Measurements from ENCODE around the gene RBCK1.
"Not testable (repeated sequence)": the region's sequence is repeated elsewhere in the genome, so short reads cannot be mapped to it uniquely, and the experiment has no call there.

The RBCK1 gene

DNA sequence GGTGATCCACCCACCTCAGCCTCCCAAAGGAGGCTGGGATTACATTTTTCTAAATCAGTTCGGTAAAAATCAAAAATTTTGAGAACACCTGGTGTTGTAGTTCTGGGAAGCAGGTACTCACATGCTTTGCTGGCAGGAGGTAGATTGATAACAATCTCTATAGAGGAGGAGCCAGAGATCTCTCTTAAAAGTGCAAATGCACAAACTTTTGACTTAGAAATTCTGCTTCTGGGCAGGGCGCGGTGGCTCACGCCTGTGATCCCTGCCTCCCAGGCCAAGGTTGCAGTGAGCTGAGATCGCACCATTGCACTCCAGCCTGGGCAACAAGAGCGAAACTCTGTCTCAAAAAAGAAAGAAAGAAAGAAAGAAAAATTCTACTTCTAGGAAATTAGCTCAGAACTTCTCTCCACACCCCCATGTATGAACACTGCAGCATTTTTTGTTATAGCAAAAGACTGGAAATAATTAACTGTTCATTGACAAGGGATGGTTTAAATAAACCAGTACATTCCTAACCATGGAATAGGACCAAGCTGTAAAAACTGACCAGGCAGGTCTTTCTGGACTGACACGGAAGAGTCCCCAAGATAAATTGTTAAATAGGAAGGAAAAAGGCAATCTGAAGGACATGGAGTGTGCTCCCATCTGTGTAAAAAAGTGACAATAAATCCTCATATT lies 41.9 kb upstream of the RBCK1 start:
- Histone ChIP-seq H3K36me3 (ENCODE audit: insufficient read depth, low read length) (no peaks in the 10 kb centered on the region), H3K27ac (no peak overlapping the region), H3K4me3 (no peak overlapping the region), H3K9me3 (ENCODE audit: low read depth, low read length) (no peaks in the 10 kb centered on the region), H3K9ac (ENCODE audit: insufficient read length) (no peak overlapping the region)
- no peak for TF ChIP-seq EZH2 (IDR thresholded peaks at IDR 0.05)
- no peak for TF ChIP-seq POLR2AphosphoS5 (IDR thresholded peaks at IDR 0.05; ENCODE audit: borderline replicate concordance, low read depth, low read length)
- no peak for TF ChIP-seq FOXP2 (optimal IDR thresholded peaks at IDR 0.05; ENCODE audit: control extremely low read depth, extremely low read length, insufficient read depth)
- no peak for DNase-seq (ENCODE audit: low read depth, low spot score)

- DNase-seq (ENCODE audit: low read depth, low spot score) = no peak
- Histone ChIP-seq H3K4me3 (no peak overlapping the region), H3K36me3 (ENCODE audit: insufficient read depth, low read length) (no peaks in the 10 kb centered on the region), H3K9me3 (ENCODE audit: low read depth, low read length) (no peaks in the 10 kb centered on the region), H3K27ac (no peak overlapping the region), H3K9ac (ENCODE audit: insufficient read length) (no peak overlapping the region)
- no peak for TF ChIP-seq POLR2AphosphoS5 (IDR thresholded peaks at IDR 0.05; ENCODE audit: borderline replicate concordance, low read depth, low read length)
- TF ChIP-seq EZH2 (IDR thresholded peaks at IDR 0.05) = no peak
- no peak for TF ChIP-seq FOXP2 (optimal IDR thresholded peaks at IDR 0.05; ENCODE audit: control extremely low read depth, extremely low read length, insufficient read depth)
Observed at GRCh38 chr20:366719-367485, 41.2 kb upstream of the RBCK1 start.

DNA sequence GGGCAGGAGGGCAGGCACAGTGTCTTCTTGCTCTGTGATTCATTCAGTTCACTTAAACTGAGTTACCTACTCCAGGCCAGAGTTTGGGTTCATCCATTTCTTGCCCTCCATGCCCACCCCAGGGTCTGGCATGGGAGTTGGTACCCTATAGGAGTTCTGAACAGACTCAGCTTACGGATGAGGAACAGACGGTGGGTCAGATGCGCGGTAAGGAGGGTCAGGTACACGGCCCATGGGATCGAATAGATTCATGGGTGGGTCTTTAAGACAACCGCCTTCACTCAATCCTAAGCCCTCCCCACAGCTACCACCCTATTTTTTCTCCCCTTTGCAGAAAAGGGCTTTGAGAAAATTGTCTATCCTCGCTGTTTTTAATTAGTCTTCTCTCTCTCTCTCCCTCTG lies 40.6 kb upstream of the RBCK1 start:
- DNase-seq (ENCODE audit: low read depth, low spot score) = no peak
- Histone ChIP-seq H3K9ac (ENCODE audit: insufficient read length) (no peak overlapping the region), H3K4me3 (no peak overlapping the region), H3K27ac (no peak overlapping the region), H3K9me3 (ENCODE audit: low read depth, low read length) (no peaks in the 10 kb centered on the region), H3K36me3 (ENCODE audit: insufficient read depth, low read length) (no peaks in the 10 kb centered on the region)
- TF ChIP-seq FOXP2 (optimal IDR thresholded peaks at IDR 0.05; ENCODE audit: control extremely low read depth, extremely low read length, insufficient read depth) = no peak
- no peak for TF ChIP-seq EZH2 (IDR thresholded peaks at IDR 0.05)
- no peak for TF ChIP-seq POLR2AphosphoS5 (IDR thresholded peaks at IDR 0.05; ENCODE audit: borderline replicate concordance, low read depth, low read length)

- Histone ChIP-seq H3K36me3 (ENCODE audit: insufficient read depth, low read length) (no peaks in the 10 kb centered on the region), H3K4me3 (no peak overlapping the region), H3K9me3 (ENCODE audit: low read depth, low read length) (no peaks in the 10 kb centered on the region), H3K27ac (no peak overlapping the region), H3K9ac (ENCODE audit: insufficient read length) (no peak overlapping the region)
- no peak for DNase-seq (ENCODE audit: low read depth, low spot score)
- TF ChIP-seq EZH2 (IDR thresholded peaks at IDR 0.05) = no peak
- TF ChIP-seq FOXP2 (optimal IDR thresholded peaks at IDR 0.05; ENCODE audit: control extremely low read depth, extremely low read length, insufficient read depth) = no peak
- no peak for TF ChIP-seq POLR2AphosphoS5 (IDR thresholded peaks at IDR 0.05; ENCODE audit: borderline replicate concordance, low read depth, low read length)
Observed at GRCh38 chr20:368915-369314, 39.2 kb upstream of the RBCK1 start.

- no peaks in the 10 kb centered on the region for H3K36me3 ChIP-seq (ENCODE audit: insufficient read depth, low read length)
- DNase-seq (ENCODE audit: low read depth, low spot score) = no peak
- TF ChIP-seq POLR2AphosphoS5 (IDR thresholded peaks at IDR 0.05; ENCODE audit: borderline replicate concordance, low read depth, low read length) = no peak
- no peak for TF ChIP-seq FOXP2 (optimal IDR thresholded peaks at IDR 0.05; ENCODE audit: control extremely low read depth, extremely low read length, insufficient read depth)
- H3K9ac ChIP-seq (ENCODE audit: insufficient read length) = no peak overlapping the region
- no peak overlapping the region for H3K4me3 ChIP-seq
- H3K9me3 ChIP-seq (ENCODE audit: low read depth, low read length) = no peaks in the 10 kb centered on the region
- H3K27ac ChIP-seq = peak overlapping the region; percentile 40; the same call in 1 of the 2 replicates
Observed at GRCh38 chr20:370151-370600, 37.9 kb upstream of the RBCK1 start.

- Histone ChIP-seq H3K4me3 (no peak overlapping the region), H3K9me3 (ENCODE audit: low read depth, low read length) (no peaks in the 10 kb centered on the region), H3K36me3 (ENCODE audit: insufficient read depth, low read length) (no peaks in the 10 kb centered on the region), H3K9ac (ENCODE audit: insufficient read length) (no peak overlapping the region), H3K27ac (peak overlapping the region; percentile 18; the same call in 1 of the 2 replicates)
- TF ChIP-seq POLR2AphosphoS5 (IDR thresholded peaks at IDR 0.05; ENCODE audit: borderline replicate concordance, low read depth, low read length) (no peak), FOXP2 (optimal IDR thresholded peaks at IDR 0.05; ENCODE audit: control extremely low read depth, extremely low read length, insufficient read depth) (no peak), EZH2 (IDR thresholded peaks at IDR 0.05) (no peak)
- no peak for DNase-seq (ENCODE audit: low read depth, low spot score)
Observed at GRCh38 chr20:370977-371754, 36.9 kb upstream of the RBCK1 start.

DNA sequence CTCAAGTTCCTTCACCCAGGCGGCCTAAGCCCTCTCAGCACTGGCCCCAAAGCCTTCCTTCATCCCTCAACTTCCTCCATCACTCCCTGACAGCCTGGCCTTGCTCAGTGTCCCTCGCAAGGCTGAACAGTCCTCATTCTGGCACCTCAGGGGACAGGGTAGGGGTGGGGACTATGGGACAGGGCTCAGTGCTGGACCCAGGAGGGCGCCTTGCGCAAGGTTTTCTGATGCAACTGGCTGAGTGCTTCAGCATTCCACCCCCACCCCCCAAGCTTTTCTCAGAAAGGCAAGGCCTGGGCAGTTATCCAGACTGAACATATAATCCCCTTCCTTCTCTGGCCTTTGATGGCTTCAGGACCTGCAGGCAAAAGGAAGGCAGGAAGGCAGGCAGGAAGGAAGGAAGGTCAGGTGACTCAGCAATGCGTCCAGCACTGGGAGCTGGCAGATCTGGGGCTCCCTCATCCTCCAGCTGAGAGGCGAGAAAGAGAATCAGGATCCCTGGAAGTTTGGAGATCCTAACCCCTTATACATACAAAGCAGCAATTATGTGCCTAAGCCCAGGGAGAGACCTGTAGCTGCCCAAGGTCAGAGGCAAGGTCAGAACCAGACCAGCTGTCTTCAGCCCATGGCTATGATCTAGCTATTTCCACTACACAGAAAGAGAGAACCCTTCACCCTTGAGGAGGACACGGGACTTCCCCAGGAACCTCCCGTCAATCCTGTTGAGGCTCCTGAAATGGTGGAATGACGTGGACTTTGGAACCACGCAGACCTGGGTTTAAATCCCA lies 36.1 kb upstream of the RBCK1 start:
- Histone ChIP-seq H3K9ac (ENCODE audit: insufficient read length) (peak overlapping the region; percentile 0), H3K27ac (peak overlapping the region; percentile 63; the same call in 1 of the 2 replicates), H3K36me3 (ENCODE audit: insufficient read depth, low read length) (no peaks in the 10 kb centered on the region), H3K4me3 (no peak overlapping the region), H3K9me3 (ENCODE audit: low read depth, low read length) (no peaks in the 10 kb centered on the region)
- DNase-seq (ENCODE audit: low read depth, low spot score) = no peak
- TF ChIP-seq FOXP2 (optimal IDR thresholded peaks at IDR 0.05; ENCODE audit: control extremely low read depth, extremely low read length, insufficient read depth) = no peak
- TF ChIP-seq EZH2 (IDR thresholded peaks at IDR 0.05) = no peak
- TF ChIP-seq POLR2AphosphoS5 (IDR thresholded peaks at IDR 0.05; ENCODE audit: borderline replicate concordance, low read depth, low read length) = no peak

DNA sequence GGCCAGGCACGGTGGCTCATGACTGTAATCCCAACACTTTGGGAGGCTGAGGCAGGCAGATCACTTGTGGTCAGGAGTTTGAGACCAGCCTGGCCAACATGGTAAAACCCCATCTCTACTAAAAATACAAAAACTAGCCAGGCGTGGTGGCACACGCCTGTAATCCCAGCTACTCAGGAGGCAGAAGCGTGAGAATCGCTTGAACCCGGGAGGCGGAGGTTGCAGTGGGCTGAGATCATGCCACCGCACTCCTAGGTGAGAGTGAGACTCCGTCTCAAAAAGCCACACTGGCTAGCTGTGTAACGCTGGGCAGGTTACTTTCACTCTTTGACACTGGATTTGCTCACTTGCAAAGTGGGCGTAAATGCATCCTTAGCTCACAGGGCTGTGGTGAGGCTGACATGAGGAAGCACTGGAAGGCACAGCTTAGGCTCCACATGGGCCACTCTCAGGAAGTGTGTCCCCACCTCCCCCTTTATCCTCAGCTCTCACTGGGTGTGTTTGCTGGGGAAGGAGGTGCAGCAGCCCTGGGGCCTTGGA lies 35.5 kb upstream of the RBCK1 start:
- H3K9me3 ChIP-seq (ENCODE audit: low read depth, low read length); H3K9ac ChIP-seq (ENCODE audit: insufficient read length); H3K4me3 ChIP-seq; H3K36me3 ChIP-seq (ENCODE audit: insufficient read depth, low read length); DNase-seq (ENCODE audit: low read depth, low spot score): not testable (repeated sequence)
- H3K27ac ChIP-seq = peak overlapping the region; percentile 63; the same call in 1 of the 2 replicates

Data from SK-N-MC (cell line).